HepG2 (cell line): Measurements from ENCODE around the gene COPS4. TPM values are rescaled to one million over a fixed set of nuclear protein-coding genes. Genes with fewer than 3 reads are reported as not detected.

ENCODE experiments used
- BCL3 ChIP-seq: sonication (generic); formaldehyde crosslinking; IDR thresholded peaks from 2 replicates; pipeline ENCODE4 v1.5.1; 2020; ENCODE audit warnings: mild to moderate bottlenecking, missing genetic modification reagents, moderate library complexity
- CENPT ChIP-seq: sonication (generic); formaldehyde crosslinking; IDR thresholded peaks from 2 replicates; pipeline ENCODE4 v1.8.0; 2022; ENCODE audit warnings: low read depth, mild to moderate bottlenecking, moderate library complexity, missing genetic modification reagents
- ERF ChIP-seq: IDR thresholded peaks from 2 replicates; pipeline ENCODE4 v1.6.1; 2018; ENCODE audit warnings: missing biosample characterization, missing genetic modification reagents
- GPN1 ChIP-seq: sonication (generic); formaldehyde crosslinking; IDR thresholded peaks from 2 replicates; pipeline ENCODE4 v1.5.1; 2020; ENCODE audit warnings: missing genetic modification reagents, borderline replicate concordance
- MTA3 ChIP-seq: sonication (generic); formaldehyde crosslinking; IDR thresholded peaks from 2 replicates; pipeline ENCODE4 v1.4.0; 2020; ENCODE audit warnings: missing genetic modification reagents
- NR2C2 ChIP-seq: sonication (generic); formaldehyde crosslinking; IDR thresholded peaks from 2 replicates; pipeline ENCODE4 v1.4.0; 2020; ENCODE audit warnings: missing genetic modification reagents, mild to moderate bottlenecking, moderate library complexity, borderline replicate concordance
- PBX3 ChIP-seq: sonication (generic); formaldehyde crosslinking; IDR thresholded peaks from 2 replicates; pipeline ENCODE4 v1.8.1; 2023; ENCODE audit warnings: missing genetic modification reagents, inconsistent platforms, borderline replicate concordance
- RXRA ChIP-seq: sonication (generic); formaldehyde crosslinking; IDR thresholded peaks from 2 replicates; pipeline ENCODE4 v1.5.1; 2020; ENCODE audit warnings: missing genetic modification reagents
- SMARCC2 ChIP-seq: fragments of 450-650 bp; IDR thresholded peaks from 2 replicates; pipeline ENCODE4 v1.6.1; 2017; ENCODE audit warnings: antibody characterized with exemption, mild to moderate bottlenecking
- SMC3 ChIP-seq: IDR thresholded peaks from 2 replicates; pipeline ENCODE4 v1.6.1; 2011; ENCODE audit warnings: low read length, improper control_type of control experiment
- SUZ12 ChIP-seq: fragments of 150-350 bp; IDR thresholded peaks from 2 replicates; pipeline ENCODE4 v1.6.1; 2014; ENCODE audit warnings: low read depth, low read length
- TFDP1 ChIP-seq: IDR thresholded peaks from 2 replicates; pipeline ENCODE4 v1.6.1; 2016; ENCODE audit warnings: missing compliant biosample characterization, missing genetic modification reagents, borderline replicate concordance
- ZC3H4 ChIP-seq: sonication (generic); formaldehyde crosslinking; IDR thresholded peaks from 2 replicates; pipeline ENCODE4 v1.4.0; 2020; ENCODE audit warnings: missing genetic modification reagents, borderline replicate concordance
- ZNF121 ChIP-seq: sonication (generic); formaldehyde crosslinking; IDR thresholded peaks from 2 replicates; pipeline ENCODE4 v1.5.0; 2020; ENCODE audit warnings: mild to moderate bottlenecking, missing genetic modification reagents
- ZNF317 ChIP-seq: sonication (generic); formaldehyde crosslinking; IDR thresholded peaks from 2 replicates; pipeline ENCODE4 v1.5.0; 2020; ENCODE audit warnings: mild to moderate bottlenecking, missing genetic modification reagents
- ZNF318 ChIP-seq: sonication (generic); formaldehyde crosslinking; IDR thresholded peaks from 2 replicates; pipeline ENCODE4 v1.4.0; 2020; ENCODE audit warnings: mild to moderate bottlenecking, missing genetic modification reagents
- ZNF672 ChIP-seq: sonication (generic); formaldehyde crosslinking; IDR thresholded peaks from 2 replicates; pipeline ENCODE4 v1.8.1; 2022; ENCODE audit warnings: missing genetic modification reagents
- polyA plus RNA-seq, 8 experiments: library from polyadenylated mRNA; depleted of rRNA in 3 of 8; stranded (reverse) in 7 of 8; unstranded in 1 of 8; fragments of >200 nt; fragmentation: Illumina TruSeq in 4 of 8; extraction: Trizol in 4 of 8; gene quantifications; 2 replicates each; pipeline versions ENCODE4 v1.2.1 to v1.2.3, GENCODE V29; 2011 to 2016; ENCODE audit warnings: low read depth in 4 of 8, missing spikeins in 1 of 8, mixed read lengths in 1 of 8; ENCODE audit not compliant: insufficient read depth in 1 of 8
- total RNA-seq, 5 experiments: library from RNA; depleted of rRNA; stranded (reverse); fragments of >200 nt; fragmentation: Illumina TruSeq; extraction: Trizol; gene quantifications; 2 replicates each; pipeline ENCODE4 v1.2.3, GENCODE V29; 2016; ENCODE audit warnings: low read depth in 1 of 5
- TF ChIP-seq, protein P1 (sequence below): sonication (generic); formaldehyde crosslinking; IDR thresholded peaks from 2 replicates; pipeline ENCODE4 v1.4.0; 2020; ENCODE audit warnings: mild to moderate bottlenecking, missing genetic modification reagents

COPS4 gene
- total and polyA plus RNA-seq, 2 of the 13 experiments (the other 11 are each of a cell fraction or from before 2014, with no cell fraction given) = 28.8 to 52.5 TPM

DNA sequence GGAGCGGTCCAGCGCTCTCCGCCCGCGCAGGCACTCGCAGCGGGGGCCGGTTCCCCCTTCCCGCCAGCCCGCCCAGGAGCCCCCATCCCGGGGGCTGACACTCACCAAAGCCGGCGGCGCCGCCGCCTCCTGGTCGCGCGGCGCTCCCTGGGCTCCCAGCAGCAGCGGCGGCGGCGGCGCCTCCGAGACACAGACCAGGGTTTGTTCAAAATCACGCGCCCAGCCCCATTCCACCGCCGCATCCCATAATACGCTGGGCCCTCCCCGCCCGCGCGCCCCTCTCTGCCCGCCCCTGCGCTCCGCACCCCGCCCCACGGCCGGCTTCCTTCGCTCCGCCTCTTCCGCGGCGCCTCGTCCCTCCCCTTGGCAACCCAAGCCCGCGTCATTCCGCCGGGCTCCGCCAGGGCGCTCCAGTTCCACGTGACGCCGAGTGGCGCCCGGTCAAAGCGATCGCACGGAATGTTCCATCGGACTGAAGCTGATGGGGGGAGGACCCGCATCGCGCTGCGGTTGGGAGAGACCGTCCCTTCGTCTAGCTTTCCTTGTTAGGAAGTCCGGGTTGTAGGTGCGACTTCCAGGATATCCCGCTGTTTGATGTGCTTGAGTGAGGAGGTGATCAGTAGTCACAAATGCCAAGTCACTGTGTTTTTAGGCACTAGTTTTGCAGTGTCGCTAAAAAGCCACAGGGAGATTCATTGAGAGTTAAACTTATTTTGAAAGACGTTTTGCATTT is 22.1 kb upstream of the COPS4 start (continued):
- TF ChIP-seq BCL3 (CRISPR knock-in tag) = no peak
- TF ChIP-seq ZNF672 = no peak
- TF ChIP-seq PBX3 (CRISPR knock-in tag) = no peak
- TF ChIP-seq RXRA (CRISPR knock-in tag) = peak; percentile 80
- no peak for TF ChIP-seq SMC3
- TF ChIP-seq ERF = peak; percentile 90
- no peak for TF ChIP-seq SMARCC2
- no peak for TF ChIP-seq SUZ12
- no peak for TF ChIP-seq ZC3H4 (CRISPR knock-in tag)
- TF ChIP-seq CENPT (CRISPR knock-in tag) = no peak
- TF ChIP-seq MTA3 = no peak
- peak; percentile 90; the same call in 1 of the 2 replicates for TF ChIP-seq TFDP1
- TF ChIP-seq, protein P1, sequence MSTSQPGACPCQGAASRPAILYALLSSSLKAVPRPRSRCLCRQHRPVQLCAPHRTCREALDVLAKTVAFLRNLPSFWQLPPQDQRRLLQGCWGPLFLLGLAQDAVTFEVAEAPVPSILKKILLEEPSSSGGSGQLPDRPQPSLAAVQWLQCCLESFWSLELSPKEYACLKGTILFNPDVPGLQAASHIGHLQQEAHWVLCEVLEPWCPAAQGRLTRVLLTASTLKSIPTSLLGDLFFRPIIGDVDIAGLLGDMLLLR (CRISPR knock-in tag) = no peak
- TF ChIP-seq GPN1 (CRISPR knock-in tag) = no peak
- TF ChIP-seq ZNF318 (CRISPR knock-in tag) = no peak
- peak; percentile 65; the same call in 1 of the 2 replicates for TF ChIP-seq NR2C2 (CRISPR knock-in tag)
- TF ChIP-seq ZNF317 (CRISPR knock-in tag) = no peak
- no peak for TF ChIP-seq ZNF121 (CRISPR knock-in tag)
